Cardiac muscle cell (in vitro differentiated cells and primary cell): ENCODE data around the gene CH25H. TPM values are rescaled to one million over a fixed set of nuclear protein-coding genes. Genes with fewer than 3 reads are reported as not detected.

Experiments
- DNase-seq, 2 donors: peaks; one replicate each; pipeline versions ENCODE4 v3.0.0 to v3.0.0-alpha.2; 2010 to 2017; ENCODE audit warnings: low read depth in 1 of 2, low spot score in 1 of 2
- H3K27ac ChIP-seq: fragments of 200-600 bp; sonication (generic); 2 replicates; pipeline ENCODE4 v1.5.1; 2016
- H3K27me3 ChIP-seq: fragments of 200-600 bp; sonication (generic); 2 replicates; pipeline ENCODE4 v1.6.0; 2016; ENCODE audit warnings: control low read depth
- H3K36me3 ChIP-seq: fragments of 200-600 bp; sonication (generic); 2 replicates; pipeline ENCODE4 v1.5.1; 2016; ENCODE audit warnings: control low read depth
- H3K4me1 ChIP-seq: fragments of 200-600 bp; sonication (generic); 2 replicates; pipeline ENCODE4 v1.8.1; 2017; ENCODE audit warnings: low read depth, mild to moderate bottlenecking, mixed run types
- H3K4me3 ChIP-seq: fragments of 200-600 bp; sonication (generic); 2 replicates; pipeline ENCODE4 v1.5.1; 2016; ENCODE audit warnings: mild to moderate bottlenecking
- H3K9me3 ChIP-seq: fragments of 200-600 bp; sonication (generic); 2 replicates; pipeline ENCODE4 v1.5.1; 2017; ENCODE audit warnings: low read depth, mild to moderate bottlenecking, control low read depth
- CTCF ChIP-seq: IDR thresholded peaks from 2 replicates; pipeline ENCODE4 v1.5.1; 2012; ENCODE audit warnings: low read depth, mild to moderate bottlenecking, low read length
- polyA plus RNA-seq: library from polyadenylated mRNA; unstranded; fragments of >200 nt; fragmentation: Nextera tagmentation; extraction: Ambion mirVana; gene quantifications from 2 replicates; pipeline ENCODE4 v1.2.1, GENCODE V29; 2016
- total RNA-seq: library from RNA; depleted of rRNA; stranded (reverse); fragments of >200 nt; gene quantifications from 2 replicates; pipeline ENCODE4 v1.2.3, GENCODE V29; 2016

CH25H gene
- total and polyA plus RNA-seq, 2 experiments from 2014 or later: not detected

GRCh38 chr10:89209718-89210117, 2.6 kb upstream of the CH25H start:
- no peak for DNase-seq
- TF ChIP-seq CTCF: no peak
- peaks cover 77% of the 10 kb centered on the region for H3K27me3 ChIP-seq

GRCh38 chr10:89207801-89208551, 859 bp upstream of the CH25H start:
- no peaks in the 10 kb centered on the region for H3K9me3 ChIP-seq
- peaks cover 94% of the 10 kb centered on the region for H3K27me3 ChIP-seq
- no peak overlapping the region for H3K27ac ChIP-seq
- DNase-seq: peak in 1 of 2 donors; percentile 25
- peak overlapping the region; percentile 15 for H3K4me3 ChIP-seq
- H3K36me3 ChIP-seq: no peaks in the 10 kb centered on the region
- H3K4me1 ChIP-seq: peaks cover 11% of the 10 kb centered on the region
- TF ChIP-seq CTCF: no peak

More at GRCh38 chr10:89209718-89210117, 2.6 kb upstream of the CH25H start:
- no peak overlapping the region for H3K27ac ChIP-seq
- H3K36me3 ChIP-seq: no peaks in the 10 kb centered on the region
- no peak overlapping the region for H3K4me3 ChIP-seq
- no peaks in the 10 kb centered on the region for H3K9me3 ChIP-seq
- H3K4me1 ChIP-seq: peaks cover 11% of the 10 kb centered on the region

GRCh38 chr10:89206402-89207180, 526 bp downstream of the CH25H start:
- H3K36me3 ChIP-seq: no peaks in the 10 kb centered on the region
- H3K4me1 ChIP-seq: peaks cover 11% of the 10 kb centered on the region
- H3K27me3 ChIP-seq: peaks cover 100% of the 10 kb centered on the region
- no peaks in the 10 kb centered on the region for H3K9me3 ChIP-seq
- H3K4me3 ChIP-seq: peak overlapping the region; percentile 15
- TF ChIP-seq CTCF: no peak
- peak; percentile 8 to 36 for DNase-seq
- no peak overlapping the region for H3K27ac ChIP-seq

- no peaks in the 10 kb centered on the region for H3K9me3 ChIP-seq
- H3K27me3 ChIP-seq: peaks cover 91% of the 10 kb centered on the region
- DNase-seq: no peak
- H3K4me3 ChIP-seq: no peak overlapping the region
- no peak overlapping the region for H3K27ac ChIP-seq
- H3K36me3 ChIP-seq: no peaks in the 10 kb centered on the region
- no peak for TF ChIP-seq CTCF
- H3K4me1 ChIP-seq: peaks cover 11% of the 10 kb centered on the region
Measured at GRCh38 chr10:89204621-89205185, 2.4 kb downstream of the CH25H start.

GRCh38 chr10:89203237-89203636, 3.9 kb downstream of the CH25H start:
- peaks cover 11% of the 10 kb centered on the region for H3K4me1 ChIP-seq
- no peak for DNase-seq
- H3K4me3 ChIP-seq: no peak overlapping the region
- TF ChIP-seq CTCF: no peak
- H3K9me3 ChIP-seq: no peaks in the 10 kb centered on the region
- H3K27ac ChIP-seq: no peak overlapping the region
- peaks cover 76% of the 10 kb centered on the region for H3K27me3 ChIP-seq
- H3K36me3 ChIP-seq: no peaks in the 10 kb centered on the region
